NCI-H1694 treated with DMSO at 0.1 percent for 48 hours (cell line): ENCODE data around the gene SFI1.
A peak's percentile ranks its signal among the peaks of the same experiment; 100 is the strongest.
"Not testable (repeated sequence)": the region's sequence is repeated elsewhere in the genome, so short reads cannot be mapped to it uniquely, and the experiment has no call there.

Source experiments
- DNase-seq: peaks from one replicate; lab custom pipeline; 2025; lab: John Stamatoyannopoulos, UW

The SFI1 gene

GRCh38 chr22:31496007-31496734 lies at the start of gene SFI1:
SFI1 (plus strand) TSS chr22:31496536; CDS start chr22:31508285, 11,749 bp downstream.
- DNase-seq, result peak; percentile 75

- no peak for DNase-seq
These were observed 49.6 kb upstream of the SFI1 start for GRCh38 chr22:31446767-31447166.

- DNase-seq, result no peak
These were observed 49.0 kb upstream of the SFI1 start for GRCh38 chr22:31447337-31447736.

GRCh38 chr22:31448382-31448781 lies 48.0 kb upstream of the SFI1 start:
- DNase-seq, result no peak

- DNase-seq, result no peak
These were observed 46.8 kb upstream of the SFI1 start for GRCh38 chr22:31449506-31449905.

- peak; percentile 9 for DNase-seq
These were observed 44.4 kb upstream of the SFI1 start for GRCh38 chr22:31451709-31452571.

- DNase-seq, result no peak
These were observed 34.6 kb upstream of the SFI1 start for GRCh38 chr22:31461699-31462098.

GRCh38 chr22:31465307-31465706 lies 31.0 kb upstream of the SFI1 start:
- no peak for DNase-seq

GRCh38 chr22:31474743-31475142 lies 21.6 kb upstream of the SFI1 start:
- no peak for DNase-seq

- no peak for DNase-seq
These were observed 20.5 kb upstream of the SFI1 start for GRCh38 chr22:31475800-31476199.

GRCh38 chr22:31477329-31477728 lies 19.0 kb upstream of the SFI1 start:
- no peak for DNase-seq

GRCh38 chr22:31481129-31481528 lies 15.2 kb upstream of the SFI1 start:
- no peak for DNase-seq

GRCh38 chr22:31482470-31482869 lies 13.9 kb upstream of the SFI1 start:
- DNase-seq, result not testable (repeated sequence)

- not testable (repeated sequence) for DNase-seq
These were observed 10.0 kb upstream of the SFI1 start for GRCh38 chr22:31486369-31486768.

GRCh38 chr22:31486951-31487350 lies 9.4 kb upstream of the SFI1 start:
- DNase-seq, result no peak

- DNase-seq, result no peak
These were observed 7.9 kb upstream of the SFI1 start for GRCh38 chr22:31488346-31488883.

- DNase-seq, result no peak
These were observed 7.2 kb upstream of the SFI1 start for GRCh38 chr22:31488988-31489617.

GRCh38 chr22:31489632-31490495 lies 6.5 kb upstream of the SFI1 start, which contains the start of gene EIF4ENIF1:
EIF4ENIF1 (minus strand) TSS chr22:31489842; CDS start chr22:31488718, 1,124 bp downstream.
- peak; percentile 53 for DNase-seq

GRCh38 chr22:31490496-31490925 lies 5.8 kb upstream of the SFI1 start:
- peak; percentile 35 for DNase-seq

- no peak for DNase-seq
These were observed 4.9 kb upstream of the SFI1 start for GRCh38 chr22:31491218-31491962.

GRCh38 chr22:31492151-31492550 lies 4.2 kb upstream of the SFI1 start:
- DNase-seq, result no peak
